Mesendoderm (in vitro differentiated cells): ENCODE results near the gene IQGAP2.

Source experiments
- DNase-seq: peaks from one replicate; pipeline ENCODE4 v3.0.0; 2013
- H2AK5ac ChIP-seq: 2 replicates; pipeline ENCODE4 v1.6.1; 2013; ENCODE audit warnings: low read length, inconsistent platforms
- H2BK120ac ChIP-seq: 2 replicates; pipeline ENCODE4 v1.6.1; 2013; ENCODE audit warnings: low read depth, mild to moderate bottlenecking, low read length, moderate library complexity, mixed read lengths
- H2BK15ac ChIP-seq: replicated peaks from 2 replicates; pipeline ENCODE4 v1.6.1; 2013; ENCODE audit warnings: low read depth, mild to moderate bottlenecking, moderate library complexity
- H2BK5ac ChIP-seq: 2 replicates; pipeline ENCODE4 v1.6.1; 2013; ENCODE audit warnings: low read length, inconsistent platforms
- H3K18ac ChIP-seq: 2 replicates; pipeline ENCODE4 v1.6.1; 2013; ENCODE audit warnings: mild to moderate bottlenecking, low read length, mixed read lengths
- H3K23ac ChIP-seq: one replicate; pipeline ENCODE4 v1.6.1; 2013; ENCODE audit warnings: low read length
- H3K27ac ChIP-seq: 2 replicates; pipeline ENCODE4 v1.5.1; 2013; ENCODE audit warnings: low read depth, mild to moderate bottlenecking, inconsistent platforms, low read length, moderate library complexity
- H3K27me3 ChIP-seq: 2 replicates; pipeline ENCODE4 v1.6.1; 2013; ENCODE audit warnings: low read length, control low read depth, mild to moderate bottlenecking, inconsistent platforms; ENCODE audit not compliant: insufficient read depth, poor library complexity
- H3K36me3 ChIP-seq: 2 replicates; pipeline ENCODE4 v1.6.1; 2013; ENCODE audit warnings: low read length, inconsistent platforms; ENCODE audit not compliant: control insufficient read depth, insufficient read depth
- H3K4ac ChIP-seq: one replicate; pipeline ENCODE4 v1.6.1; 2013; ENCODE audit warnings: low read depth, mild to moderate bottlenecking, low read length, moderate library complexity
- H3K4me1 ChIP-seq: 2 replicates; pipeline ENCODE4 v1.6.1; 2013; ENCODE audit warnings: low read depth, low read length, inconsistent platforms; ENCODE audit not compliant: control insufficient read depth
- H3K4me2 ChIP-seq: 2 replicates; pipeline ENCODE4 v1.6.1; 2013; ENCODE audit warnings: low read length
- H3K4me3 ChIP-seq: 2 replicates; pipeline ENCODE4 v1.5.1; 2013; ENCODE audit warnings: mild to moderate bottlenecking, low read length
- H3K56ac ChIP-seq: one replicate; pipeline ENCODE4 v1.6.1; 2013; ENCODE audit warnings: low read length
- H3K79me1 ChIP-seq: 2 replicates; pipeline ENCODE4 v1.6.1; 2013; ENCODE audit warnings: low read length, inconsistent platforms
- H3K79me2 ChIP-seq: 2 replicates; pipeline ENCODE4 v1.6.1; 2013; ENCODE audit warnings: mild to moderate bottlenecking, low read length; ENCODE audit not compliant: control insufficient read depth, insufficient read depth
- H3K9ac ChIP-seq: 2 replicates; pipeline ENCODE4 v1.6.1; 2013; ENCODE audit warnings: low read length, inconsistent platforms
- H4K5ac ChIP-seq: one replicate; pipeline ENCODE4 v1.6.1; 2013; ENCODE audit warnings: low read length
- H4K8ac ChIP-seq: one replicate; pipeline ENCODE4 v1.6.1; 2013; ENCODE audit warnings: low read depth, mild to moderate bottlenecking, control low read depth, low read length, moderate library complexity
- WGBS: extraction: QIAGEN DNeasy Blood & Tissue Kit; methylation state at CpG from one replicate; pipeline ENCODE4 v1.1.7; 2013; ENCODE audit warnings: low lambda C conversion rate, missing lambda C conversion rate; ENCODE audit not compliant: insufficient coverage; ENCODE audit errors: extremely low coverage; 5-methylcytosine and 5-hydroxymethylcytosine counted together

IQGAP2 gene

GRCh38 chr5:76626738-76627137, 223.7 kb downstream of the IQGAP2 start:
- H2AK5ac ChIP-seq: peak overlapping the region; percentile 43
- H2BK120ac ChIP-seq: no peak overlapping the region

GRCh38 chr5:76634661-76635060, 231.6 kb downstream of the IQGAP2 start:
- no peak overlapping the region for H3K4ac ChIP-seq
- H2BK5ac ChIP-seq: no peak overlapping the region
- H3K18ac ChIP-seq: no peak overlapping the region
- no peaks in the 10 kb centered on the region for H3K4me1 ChIP-seq
- H4K5ac ChIP-seq: no peak overlapping the region
- peak; percentile 81 for DNase-seq
- H3K27me3 ChIP-seq: no peaks in the 10 kb centered on the region
- H2AK5ac ChIP-seq: no peak overlapping the region
- no peak overlapping the region for H3K4me3 ChIP-seq
- no peak overlapping the region for H2BK120ac ChIP-seq
- H3K27ac ChIP-seq: no peak overlapping the region
- no peaks in the 10 kb centered on the region for H3K36me3 ChIP-seq
- no peak overlapping the region for H3K9ac ChIP-seq
- no CpG with 5 or more reads among the region's 4 CpGs for WGBS
- no peaks in the 10 kb centered on the region for H3K79me1 ChIP-seq
- H3K4me2 ChIP-seq: no peak overlapping the region
- H4K8ac ChIP-seq: no peak overlapping the region
- H3K23ac ChIP-seq: no peak overlapping the region
- no peaks in the 10 kb centered on the region for H3K79me2 ChIP-seq
- H2BK15ac ChIP-seq: no peak overlapping the region
- no peak overlapping the region for H3K56ac ChIP-seq

More at GRCh38 chr5:76626738-76627137, 223.7 kb downstream of the IQGAP2 start:
- Histone ChIP-seq H3K4me2 (no peak overlapping the region), H3K23ac (no peak overlapping the region), H4K8ac (no peak overlapping the region), H2BK15ac (no peak overlapping the region), H3K18ac (no peak overlapping the region), H3K27me3 (no peaks in the 10 kb centered on the region), H3K4me3 (no peak overlapping the region), H3K36me3 (no peaks in the 10 kb centered on the region), H3K56ac (no peak overlapping the region), H2BK5ac (no peak overlapping the region), H3K4ac (no peak overlapping the region), H3K79me1 (no peaks in the 10 kb centered on the region), H4K5ac (no peak overlapping the region), H3K27ac (no peak overlapping the region), H3K9ac (no peak overlapping the region), H3K79me2 (no peaks in the 10 kb centered on the region), H3K4me1 (peaks cover 3% of the 10 kb centered on the region)
- no CpG with 5 or more reads among the region's 6 CpGs for WGBS
- DNase-seq: no peak

GRCh38 chr5:76637490-76637889, 234.4 kb downstream of the IQGAP2 start:
- Histone ChIP-seq H2AK5ac (no peak overlapping the region), H3K18ac (no peak overlapping the region), H3K79me1 (no peaks in the 10 kb centered on the region), H2BK120ac (no peak overlapping the region), H3K23ac (no peak overlapping the region), H2BK15ac (no peak overlapping the region), H3K56ac (no peak overlapping the region), H3K4me2 (no peak overlapping the region), H3K4me3 (no peak overlapping the region), H4K5ac (no peak overlapping the region), H4K8ac (no peak overlapping the region), H2BK5ac (no peak overlapping the region), H3K27ac (no peak overlapping the region), H3K9ac (no peak overlapping the region), H3K27me3 (no peaks in the 10 kb centered on the region), H3K36me3 (no peaks in the 10 kb centered on the region), H3K79me2 (no peaks in the 10 kb centered on the region), H3K4me1 (no peaks in the 10 kb centered on the region), H3K4ac (no peak overlapping the region)
- no CpG with 5 or more reads among the region's 2 CpGs for WGBS
- no peak for DNase-seq

GRCh38 chr5:76638479-76638878, 235.4 kb downstream of the IQGAP2 start:
- Histone ChIP-seq H3K27me3 (no peaks in the 10 kb centered on the region), H2BK120ac (no peak overlapping the region), H3K18ac (no peak overlapping the region), H2AK5ac (no peak overlapping the region), H2BK15ac (no peak overlapping the region), H3K4ac (no peak overlapping the region), H3K4me2 (no peak overlapping the region), H3K4me1 (no peaks in the 10 kb centered on the region), H4K8ac (no peak overlapping the region), H3K36me3 (no peaks in the 10 kb centered on the region), H3K27ac (no peak overlapping the region), H2BK5ac (no peak overlapping the region), H3K9ac (no peak overlapping the region), H4K5ac (no peak overlapping the region), H3K4me3 (no peak overlapping the region), H3K79me2 (no peaks in the 10 kb centered on the region), H3K79me1 (no peaks in the 10 kb centered on the region), H3K56ac (no peak overlapping the region), H3K23ac (no peak overlapping the region)
- no CpG with 5 or more reads among the region's 1 CpG for WGBS
- no peak for DNase-seq

- peak overlapping the region; percentile 12 for H2BK15ac ChIP-seq
- no peaks in the 10 kb centered on the region for H3K79me2 ChIP-seq
- no peaks in the 10 kb centered on the region for H3K79me1 ChIP-seq
- no peaks in the 10 kb centered on the region for H3K36me3 ChIP-seq
- H2BK120ac ChIP-seq: no peak overlapping the region
- no peak overlapping the region for H3K4ac ChIP-seq
- H3K4me1 ChIP-seq: no peaks in the 10 kb centered on the region
- no peak overlapping the region for H3K23ac ChIP-seq
- peak; percentile 76 for DNase-seq
- no peaks in the 10 kb centered on the region for H3K27me3 ChIP-seq
- no peak overlapping the region for H3K9ac ChIP-seq
- WGBS: no CpG with 5 or more reads among the region's 1 CpG
- H3K4me2 ChIP-seq: no peak overlapping the region
- H3K27ac ChIP-seq: no peak overlapping the region
- no peak overlapping the region for H2BK5ac ChIP-seq
- no peak overlapping the region for H4K8ac ChIP-seq
- H3K4me3 ChIP-seq: no peak overlapping the region
- H4K5ac ChIP-seq: no peak overlapping the region
- no peak overlapping the region for H3K56ac ChIP-seq
- no peak overlapping the region for H2AK5ac ChIP-seq
- H3K18ac ChIP-seq: no peak overlapping the region
Observed at GRCh38 chr5:76641514-76642120, 238.5 kb downstream of the IQGAP2 start.

GRCh38 chr5:76642390-76643040, 239.4 kb downstream of the IQGAP2 start:
- no peak overlapping the region for H3K18ac ChIP-seq
- no peaks in the 10 kb centered on the region for H3K79me1 ChIP-seq
- no peaks in the 10 kb centered on the region for H3K4me1 ChIP-seq
- no peak for DNase-seq
- H2BK15ac ChIP-seq: no peak overlapping the region
- H3K27me3 ChIP-seq: no peaks in the 10 kb centered on the region
- no peak overlapping the region for H3K27ac ChIP-seq
- H3K56ac ChIP-seq: no peak overlapping the region
- H3K4ac ChIP-seq: no peak overlapping the region
- H2BK5ac ChIP-seq: peak overlapping the region; percentile 27
- no peaks in the 10 kb centered on the region for H3K36me3 ChIP-seq
- H3K79me2 ChIP-seq: no peaks in the 10 kb centered on the region
- H2AK5ac ChIP-seq: no peak overlapping the region
- H4K5ac ChIP-seq: no peak overlapping the region
- no peak overlapping the region for H2BK120ac ChIP-seq
- H3K9ac ChIP-seq: no peak overlapping the region
- WGBS: no CpG with 5 or more reads among the region's 6 CpGs
- H3K23ac ChIP-seq: no peak overlapping the region
- no peak overlapping the region for H3K4me2 ChIP-seq
- H4K8ac ChIP-seq: no peak overlapping the region
- H3K4me3 ChIP-seq: no peak overlapping the region
